Measurements from ENCODE around the gene SGCD. TPM values are rescaled to one million over a fixed set of nuclear protein-coding genes. Genes with fewer than 3 reads are reported as not detected.

SGCD gene
- total and polyA plus RNA-seq, 9 of the 15 experiments (the other 6 are each of a cell fraction or from before 2014, with no cell fraction given), result not detected

- TF ChIP-seq KLF6 (CRISPR knock-in tag; IDR thresholded peaks at IDR 0.05; ENCODE audit: borderline replicate concordance) (no peak), SMARCC2 (IDR thresholded peaks at IDR 0.05; ENCODE audit: low read depth) (no peak), CEBPZ (IDR thresholded peaks at IDR 0.05; ENCODE audit: borderline replicate concordance, low read depth, low read length) (no peak), DIDO1 (tag; IDR thresholded peaks at IDR 0.05; ENCODE audit: low read depth) (no peak), JUND (IDR thresholded peaks at IDR 0.05; ENCODE audit: borderline replicate concordance, low read depth, low read length) (no peak), JUND (tag; IDR thresholded peaks at IDR 0.05; ENCODE audit: borderline replicate concordance, low read depth, low read length) (no peak), FOXO4 (CRISPR knock-in tag; IDR thresholded peaks at IDR 0.05) (no peak), TEAD1 (CRISPR knock-in tag; IDR thresholded peaks at IDR 0.05) (no peak)
Observed at GRCh38 chr5:156438076-156438475, 111.1 kb downstream of the SGCD start (continued).
